Right renal pelvis (tissue), 4 donors: ENCODE results near the gene RAB17. TPM values are rescaled to one million over a fixed set of nuclear protein-coding genes. Genes with fewer than 3 reads are reported as not detected.

ENCODE experiments used
- DNase-seq, 4 donors: peaks; one replicate each; pipeline ENCODE4 v3.0.0-alpha.2; 2013; ENCODE audit warnings: low read depth in 4 of 4, low spot score in 3 of 4, missing footprints in 1 of 4
- polyA plus RNA-seq, 4 donors: library from polyadenylated mRNA; unstranded; fragments of 120-200 nt; gene quantifications; one replicate each; pipeline ENCODE4 v1.2.1, GENCODE V29; 2013; ENCODE audit not compliant: insufficient read length in 4 of 4

The RAB17 gene
- polyA plus RNA-seq, 4 donors, result 11.5 to 15.1 (median 13.3) TPM

GRCh38 chr2:237540223-237540775, 50.2 kb downstream of the RAB17 start:
- no peak for DNase-seq

DNA sequence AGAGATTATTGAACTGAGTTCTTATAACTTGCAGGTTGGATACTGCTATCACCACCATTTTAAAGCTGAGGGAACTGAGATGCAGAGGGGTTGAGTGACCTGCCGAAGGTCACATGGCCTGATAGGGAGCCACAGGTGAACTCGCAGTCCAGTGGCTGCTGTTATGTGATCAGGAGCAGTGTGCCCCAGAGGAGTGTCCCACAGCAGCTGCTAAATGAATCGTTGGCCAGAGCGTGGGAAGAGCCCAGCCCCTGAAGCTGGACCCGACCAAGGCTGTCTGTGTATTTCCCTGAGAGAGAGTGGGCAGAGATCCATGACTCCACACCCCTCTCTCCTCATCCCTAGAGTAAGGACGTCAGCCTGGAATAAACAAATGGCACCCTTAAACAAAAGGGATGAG, 50.9 kb downstream of the RAB17 start:
- DNase-seq, result no peak

- no peak for DNase-seq
Observed at GRCh38 chr2:237538901-237539300, 51.6 kb downstream of the RAB17 start.

DNA sequence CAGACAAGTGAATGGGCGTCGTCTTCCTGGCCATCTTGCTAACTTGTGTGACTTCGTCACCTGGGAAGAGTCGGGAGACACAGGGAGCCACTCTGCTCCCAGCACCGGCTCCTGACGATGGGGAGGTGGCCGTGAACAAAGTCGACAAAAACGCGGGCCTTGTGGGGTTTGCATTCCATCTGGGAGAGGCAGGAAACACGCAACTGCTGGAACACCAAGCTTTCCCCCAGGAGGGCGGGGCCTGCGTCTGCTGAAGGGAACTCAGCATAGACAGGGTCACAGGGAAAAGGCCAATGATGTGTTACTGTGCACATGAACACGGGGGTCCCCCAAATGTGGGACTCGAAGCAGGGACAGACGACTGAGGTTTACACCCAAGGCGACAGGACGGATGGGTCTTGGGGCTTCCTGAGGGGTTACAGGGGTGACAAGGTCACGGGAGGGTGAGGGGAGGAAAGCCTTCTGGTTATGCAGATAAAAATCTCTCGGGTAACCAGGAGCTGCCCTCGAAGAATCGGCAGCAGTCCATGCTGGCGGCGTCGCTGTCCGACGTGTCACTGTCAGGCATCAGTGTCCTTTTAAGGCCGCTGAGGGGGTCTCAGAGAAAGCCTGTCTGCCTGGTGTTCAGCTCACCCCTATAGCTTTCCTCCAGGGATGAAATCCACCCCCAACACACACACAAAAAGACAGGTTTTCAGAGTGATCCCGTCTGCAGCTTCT, 52.4 kb downstream of the RAB17 start:
- DNase-seq, result no peak

DNA sequence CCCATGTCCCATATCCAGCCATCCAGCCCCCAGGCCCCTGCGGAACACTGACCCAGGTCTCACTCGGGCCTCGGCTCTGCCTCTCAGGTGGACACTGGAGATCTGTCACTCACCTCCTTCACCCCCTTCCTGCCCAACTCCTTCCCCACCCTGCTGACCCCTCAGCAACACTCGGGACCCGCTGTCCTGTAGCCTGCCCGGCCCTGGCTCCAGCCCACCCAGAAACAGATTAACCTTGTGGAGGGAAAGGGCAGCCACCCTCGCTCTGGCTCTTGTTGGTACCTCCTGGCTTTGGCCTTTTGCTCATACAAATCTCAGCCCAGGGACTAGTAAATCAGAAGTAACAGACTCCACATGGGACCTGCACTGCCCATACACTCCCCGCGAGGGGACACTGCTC, 53.9 kb downstream of the RAB17 start:
- no peak for DNase-seq

GRCh38 chr2:237536083-237536415, 54.5 kb downstream of the RAB17 start:
- no peak for DNase-seq

GRCh38 chr2:237535385-237536082, 55.0 kb downstream of the RAB17 start:
- no peak for DNase-seq

DNA sequence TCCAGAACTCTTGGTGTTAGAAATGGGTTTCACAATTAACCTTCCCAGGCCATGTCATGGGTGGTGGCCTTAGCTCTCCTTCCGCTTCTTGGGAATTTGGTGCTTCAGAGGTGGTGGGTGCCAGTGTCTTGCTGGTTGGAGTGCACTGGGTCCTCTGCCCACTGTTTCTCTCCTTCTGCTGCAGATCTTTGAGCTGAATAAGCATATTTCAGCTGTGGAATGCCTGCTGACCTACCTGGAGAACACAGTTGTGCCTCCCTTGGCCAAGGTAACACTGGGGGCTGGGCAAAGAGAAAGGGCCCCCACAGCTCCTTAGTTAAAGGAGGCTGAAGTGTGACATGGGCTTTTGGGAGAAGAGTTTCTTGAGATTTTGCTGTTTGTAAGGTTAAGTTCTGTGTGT, 56.2 kb downstream of the RAB17 start:
- no peak for DNase-seq

DNA sequence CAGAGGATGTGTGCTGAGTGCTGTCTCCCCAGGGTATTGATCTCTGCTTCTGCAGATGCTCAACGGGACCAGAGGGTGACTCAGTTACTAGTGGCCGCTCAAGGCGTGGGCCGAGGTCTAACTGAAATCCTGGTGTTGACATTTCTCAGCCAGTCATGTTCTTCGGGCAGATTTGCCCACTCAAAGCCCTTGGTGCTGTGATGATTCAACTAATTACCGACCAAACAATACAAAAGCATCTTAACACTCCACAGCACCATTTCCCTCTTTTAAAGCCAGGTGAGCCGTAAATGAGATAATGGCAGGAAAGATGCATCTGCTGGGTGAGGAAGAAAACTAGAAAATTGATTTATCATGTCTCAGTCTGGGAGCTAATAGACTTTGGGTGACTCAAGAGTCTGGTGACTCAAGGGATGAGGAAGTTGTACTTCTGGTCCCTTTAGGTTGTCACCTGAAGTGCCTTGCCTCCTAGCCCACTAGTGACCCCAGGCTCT, 56.8 kb downstream of the RAB17 start:
- DNase-seq, result no peak

GRCh38 chr2:237532160-237532559, 58.4 kb downstream of the RAB17 start:
- DNase-seq, result no peak

- DNase-seq, result no peak
Observed at GRCh38 chr2:237530472-237531433, 59.8 kb downstream of the RAB17 start.

DNA sequence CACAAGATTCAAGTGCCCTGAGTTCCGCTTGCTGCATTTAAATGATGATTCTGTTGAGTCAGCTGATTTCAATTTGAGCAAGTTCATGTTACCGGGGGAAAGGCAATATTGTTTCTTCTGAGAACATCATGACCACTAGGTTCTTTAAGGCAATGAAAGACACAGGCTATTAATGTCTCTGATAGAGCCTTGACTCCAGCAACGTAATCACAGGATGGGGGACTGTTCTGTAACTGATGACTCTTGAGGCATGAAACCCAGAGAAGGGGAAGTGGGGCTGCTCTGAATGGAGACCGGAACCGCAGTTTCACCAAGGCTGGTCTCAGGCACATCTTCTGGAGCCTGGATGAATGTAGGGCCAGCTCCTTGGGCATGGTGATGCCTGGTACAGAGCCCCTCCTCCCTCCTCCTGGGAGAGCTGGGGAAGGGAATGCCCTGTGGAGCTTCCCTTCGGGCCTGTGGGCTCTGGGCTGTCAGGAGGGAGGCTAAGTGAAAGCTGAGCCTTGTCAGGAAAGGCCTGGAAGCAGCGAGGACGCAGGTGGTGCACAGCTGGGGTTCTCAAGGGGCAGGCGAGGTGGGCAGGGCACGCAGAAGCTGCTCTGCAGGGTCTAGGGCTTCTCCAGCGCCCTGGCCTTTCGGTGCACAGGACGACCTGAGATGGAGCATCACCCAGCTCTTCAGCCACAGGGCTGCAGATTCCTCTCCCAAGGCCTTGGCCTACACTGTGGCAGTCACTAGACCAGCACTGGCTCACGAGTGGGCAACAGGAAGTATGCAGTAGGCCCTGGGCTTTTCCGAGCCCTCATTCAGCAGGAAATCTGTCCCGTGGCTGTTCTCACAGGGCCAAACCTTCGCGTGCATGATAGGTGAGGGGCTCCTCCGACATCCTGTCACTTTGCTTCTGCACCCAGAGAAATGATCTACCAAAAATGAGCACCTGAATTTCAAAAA, 60.8 kb downstream of the RAB17 start:
- no peak for DNase-seq

DNA sequence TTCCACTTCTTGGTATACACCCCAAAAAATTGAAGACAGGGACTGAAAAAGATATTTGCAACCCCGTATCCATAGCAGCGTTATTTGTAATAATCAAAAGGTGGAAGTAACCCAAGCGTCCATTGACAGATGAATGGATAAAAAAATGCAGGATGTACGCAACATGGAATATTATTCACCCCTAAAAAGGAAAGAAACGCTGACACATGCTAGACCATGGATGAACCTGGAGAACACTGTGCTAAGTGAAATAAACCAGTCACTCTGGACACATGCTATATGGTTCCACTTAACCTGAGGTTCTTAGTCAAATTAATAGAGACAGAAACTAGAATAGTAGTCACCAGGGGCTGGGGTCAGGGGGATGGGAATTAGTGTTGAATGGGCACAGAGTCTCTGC, 62.8 kb downstream of the RAB17 start:
- DNase-seq, result no peak

- no peak for DNase-seq
Observed at GRCh38 chr2:237527233-237527632, 63.3 kb downstream of the RAB17 start.

DNA sequence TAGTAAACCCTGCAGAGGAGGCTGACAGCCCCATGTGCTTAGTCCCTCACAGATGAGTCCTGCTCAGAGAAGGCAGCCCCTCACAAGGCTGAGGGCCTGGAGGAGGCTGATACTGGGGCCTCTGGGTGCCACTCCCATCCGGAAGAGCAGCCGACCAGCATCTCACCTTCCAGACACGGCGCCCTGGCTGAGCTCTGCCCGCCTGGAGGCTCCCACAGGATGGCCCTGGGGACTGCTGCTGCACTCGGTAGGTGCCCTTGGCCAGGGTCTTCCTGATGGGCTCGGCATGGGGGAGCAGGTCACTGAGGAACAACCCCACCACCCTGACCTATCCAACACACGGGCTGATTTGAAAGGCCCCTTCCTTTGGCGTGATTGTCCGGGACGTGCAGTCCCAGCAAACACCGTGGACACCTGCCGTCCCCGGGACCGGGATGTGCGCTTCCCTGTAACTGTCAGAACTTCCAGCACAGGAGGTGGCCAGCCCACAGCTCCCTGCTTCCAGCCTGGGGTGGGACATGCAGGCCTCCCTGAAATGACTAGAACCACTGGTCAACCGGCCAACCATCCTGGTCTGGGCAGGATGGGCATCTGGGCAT, 64.9 kb downstream of the RAB17 start:
- DNase-seq, result no peak

GRCh38 chr2:237524631-237525030, 65.9 kb downstream of the RAB17 start:
- DNase-seq, result no peak
